Stimulated activated naive CD8-positive, alpha-beta T cell treated with anti-CD3 and anti-CD28 coated beads, Interleukin-15, Interleukin-2, amounts not matched to agents 100 ng/mL and 50 ng/mL, for 24 hours (primary cell): ENCODE data around the gene SRD5A1.
A peak's percentile ranks its signal among the peaks of the same experiment; 100 is the strongest.
"Not testable (repeated sequence)": the region's sequence is repeated elsewhere in the genome, so short reads cannot be mapped to it uniquely, and the experiment has no call there.

ENCODE experiments used
- H3K27ac Mint-ChIP-seq: one replicate; pipeline ENCODE4 v1.8.0; 2021; ENCODE audit warnings: mild to moderate bottlenecking, mixed read lengths
- H3K27me3 Mint-ChIP-seq: one replicate; pipeline ENCODE4 v1.8.0; 2021; ENCODE audit warnings: mixed read lengths
- H3K36me3 Mint-ChIP-seq: one replicate; pipeline ENCODE4 v1.8.0; 2021; ENCODE audit warnings: low read depth, mixed read lengths
- H3K4me1 Mint-ChIP-seq: one replicate; pipeline ENCODE4 v1.8.0; 2021; ENCODE audit warnings: low read depth, mixed read lengths
- H3K4me3 Mint-ChIP-seq: one replicate; pipeline ENCODE4 v1.8.0; 2021; ENCODE audit warnings: mild to moderate bottlenecking, mixed read lengths
- H3K9me3 Mint-ChIP-seq: one replicate; pipeline ENCODE4 v1.8.0; 2021; ENCODE audit warnings: mixed read lengths

The SRD5A1 gene

DNA sequence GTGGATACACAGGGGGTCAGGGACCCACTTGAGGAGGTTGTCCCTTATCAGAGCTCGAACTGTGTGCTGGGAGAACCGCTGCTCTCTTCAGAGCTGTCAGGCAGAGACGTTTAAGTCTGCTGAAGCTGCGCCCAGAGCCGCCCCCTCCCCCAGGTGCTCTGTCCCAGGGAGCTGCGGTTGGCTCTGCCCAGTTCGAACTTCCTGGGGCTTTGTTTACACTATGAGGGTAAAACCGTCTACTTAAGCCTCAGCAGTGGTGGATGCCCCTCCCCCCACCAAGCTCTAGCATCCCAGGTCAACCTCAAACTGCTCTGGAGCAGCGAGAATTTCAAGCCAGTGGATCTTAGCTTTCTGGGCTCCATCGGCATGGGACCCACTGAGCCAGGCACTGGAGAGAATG is 15.9 kb downstream of the SRD5A1 start:
- Mint-ChIP-seq H3K27ac (no peak overlapping the region), H3K4me1 (no peaks in the 10 kb centered on the region), H3K9me3 (no peaks in the 10 kb centered on the region), H3K36me3 (peaks cover 27% of the 10 kb centered on the region), H3K4me3 (no peak overlapping the region), H3K27me3 (no peaks in the 10 kb centered on the region)

GRCh38 chr5:6649681-6650080 is 16.4 kb downstream of the SRD5A1 start:
- no peaks in the 10 kb centered on the region for H3K4me1 Mint-ChIP-seq
- no peak overlapping the region for H3K27ac Mint-ChIP-seq
- no peaks in the 10 kb centered on the region for H3K9me3 Mint-ChIP-seq
- peaks cover 24% of the 10 kb centered on the region for H3K36me3 Mint-ChIP-seq
- H3K27me3 Mint-ChIP-seq = no peaks in the 10 kb centered on the region
- H3K4me3 Mint-ChIP-seq = no peak overlapping the region

DNA sequence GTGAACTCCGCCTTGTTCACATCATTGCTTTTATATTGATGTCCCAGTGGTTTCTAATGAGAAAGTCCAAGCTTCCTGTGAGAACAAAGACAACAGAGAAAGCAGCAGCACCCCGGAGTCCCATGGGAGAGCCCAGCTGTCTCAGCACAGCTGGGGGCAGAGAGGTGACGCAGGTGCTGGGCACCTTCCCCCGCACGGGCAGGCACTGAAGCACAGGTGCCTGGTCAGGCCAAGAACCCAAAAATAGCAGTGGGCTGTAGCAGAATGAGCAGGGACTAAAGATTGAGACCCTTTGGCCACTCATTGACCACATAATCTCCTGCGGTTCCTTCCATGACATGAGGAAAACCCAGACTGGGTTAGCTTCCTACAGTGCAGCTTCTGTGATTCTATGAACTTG is 18.8 kb downstream of the SRD5A1 start:
- Mint-ChIP-seq H3K4me3 (no peak overlapping the region), H3K4me1 (no peaks in the 10 kb centered on the region), H3K9me3 (peaks cover 14% of the 10 kb centered on the region), H3K36me3 (peaks cover 38% of the 10 kb centered on the region), H3K27ac (no peak overlapping the region), H3K27me3 (no peaks in the 10 kb centered on the region)

- Mint-ChIP-seq H3K27me3 (no peaks in the 10 kb centered on the region), H3K4me3 (no peak overlapping the region), H3K36me3 (peaks cover 51% of the 10 kb centered on the region), H3K4me1 (peaks cover 7% of the 10 kb centered on the region), H3K27ac (no peak overlapping the region), H3K9me3 (peaks cover 14% of the 10 kb centered on the region)
Observed at GRCh38 chr5:6655432-6655831, 22.2 kb downstream of the SRD5A1 start.

DNA sequence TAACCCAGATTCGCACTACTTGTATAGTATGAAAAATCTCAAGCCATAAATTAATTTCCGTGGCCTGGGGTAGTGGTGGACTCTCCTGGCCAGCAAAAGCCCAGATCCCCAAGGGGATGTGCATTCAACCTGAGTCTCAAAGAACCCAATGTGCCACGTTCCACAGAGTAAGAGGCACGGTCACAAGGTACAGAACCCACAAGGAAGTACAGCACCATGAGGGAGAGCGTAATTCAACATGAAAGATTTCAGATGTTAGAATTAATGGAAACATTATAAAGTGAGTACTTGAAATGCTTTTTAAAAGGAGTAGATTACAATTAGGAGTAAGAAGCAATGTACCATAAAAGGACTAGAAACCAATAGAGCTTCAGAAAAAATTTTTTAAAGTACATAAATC is 23.4 kb downstream of the SRD5A1 start:
- Mint-ChIP-seq H3K27ac (no peak overlapping the region), H3K9me3 (peaks cover 14% of the 10 kb centered on the region), H3K36me3 (peaks cover 56% of the 10 kb centered on the region), H3K27me3 (no peaks in the 10 kb centered on the region), H3K4me3 (no peak overlapping the region), H3K4me1 (peaks cover 11% of the 10 kb centered on the region)

- Mint-ChIP-seq H3K27ac (peak overlapping the region; percentile 13), H3K27me3 (no peaks in the 10 kb centered on the region), H3K9me3 (peaks cover 14% of the 10 kb centered on the region), H3K4me3 (peak overlapping the region; percentile 23), H3K4me1 (peaks cover 11% of the 10 kb centered on the region), H3K36me3 (peaks cover 50% of the 10 kb centered on the region)
Observed at GRCh38 chr5:6659941-6660684, 26.9 kb downstream of the SRD5A1 start.

GRCh38 chr5:6660688-6661087 is 27.4 kb downstream of the SRD5A1 start:
- Mint-ChIP-seq H3K27me3 (no peaks in the 10 kb centered on the region), H3K9me3 (peaks cover 10% of the 10 kb centered on the region), H3K27ac (peak overlapping the region; percentile 4), H3K4me3 (no peak overlapping the region), H3K36me3 (peaks cover 44% of the 10 kb centered on the region), H3K4me1 (peaks cover 11% of the 10 kb centered on the region)

GRCh38 chr5:6666762-6667161 is 33.5 kb downstream of the SRD5A1 start:
- peaks cover 42% of the 10 kb centered on the region for H3K36me3 Mint-ChIP-seq
- H3K27me3 Mint-ChIP-seq = no peaks in the 10 kb centered on the region
- H3K27ac Mint-ChIP-seq = no peak overlapping the region
- no peaks in the 10 kb centered on the region for H3K9me3 Mint-ChIP-seq
- H3K4me1 Mint-ChIP-seq = no peaks in the 10 kb centered on the region
- no peak overlapping the region for H3K4me3 Mint-ChIP-seq

GRCh38 chr5:6667648-6668047 is 34.4 kb downstream of the SRD5A1 start:
- H3K36me3 Mint-ChIP-seq = peaks cover 38% of the 10 kb centered on the region
- no peak overlapping the region for H3K4me3 Mint-ChIP-seq
- no peak overlapping the region for H3K27ac Mint-ChIP-seq
- no peaks in the 10 kb centered on the region for H3K9me3 Mint-ChIP-seq
- no peaks in the 10 kb centered on the region for H3K4me1 Mint-ChIP-seq
- H3K27me3 Mint-ChIP-seq = no peaks in the 10 kb centered on the region

GRCh38 chr5:6668717-6669116 is 35.5 kb downstream of the SRD5A1 start:
- H3K36me3 Mint-ChIP-seq = peaks cover 44% of the 10 kb centered on the region
- not testable (repeated sequence) for H3K27me3 Mint-ChIP-seq, H3K4me1 Mint-ChIP-seq, H3K9me3 Mint-ChIP-seq, H3K27ac Mint-ChIP-seq, H3K4me3 Mint-ChIP-seq

DNA sequence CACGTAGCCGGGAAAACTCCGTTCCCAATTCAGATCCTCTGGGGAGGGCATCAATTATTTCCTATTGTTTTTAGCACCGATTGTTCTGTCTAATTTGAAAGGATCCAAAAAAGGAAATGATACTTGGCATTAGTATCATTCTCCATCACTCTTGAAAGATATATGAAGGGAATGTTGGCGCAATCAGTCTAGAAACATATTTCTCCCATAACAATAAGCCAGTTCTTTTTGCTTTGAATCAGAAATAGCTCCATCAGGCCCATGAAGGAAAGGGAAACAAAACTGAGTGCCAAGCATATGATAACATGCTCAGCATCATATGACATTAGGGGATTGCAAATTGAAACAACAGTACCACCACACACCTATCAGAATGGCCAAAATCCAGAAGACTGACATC is 39.8 kb downstream of the SRD5A1 start:
- no peak overlapping the region for H3K27ac Mint-ChIP-seq
- no peaks in the 10 kb centered on the region for H3K9me3 Mint-ChIP-seq
- H3K4me3 Mint-ChIP-seq = no peak overlapping the region
- H3K36me3 Mint-ChIP-seq = peaks cover 36% of the 10 kb centered on the region
- H3K4me1 Mint-ChIP-seq = no peaks in the 10 kb centered on the region
- H3K27me3 Mint-ChIP-seq = no peaks in the 10 kb centered on the region

- H3K27ac Mint-ChIP-seq = no peak overlapping the region
- H3K4me1 Mint-ChIP-seq = no peaks in the 10 kb centered on the region
- no peaks in the 10 kb centered on the region for H3K27me3 Mint-ChIP-seq
- no peak overlapping the region for H3K4me3 Mint-ChIP-seq
- no peaks in the 10 kb centered on the region for H3K9me3 Mint-ChIP-seq
- peaks cover 30% of the 10 kb centered on the region for H3K36me3 Mint-ChIP-seq
Observed at GRCh38 chr5:6673963-6674362, 40.7 kb downstream of the SRD5A1 start.

DNA sequence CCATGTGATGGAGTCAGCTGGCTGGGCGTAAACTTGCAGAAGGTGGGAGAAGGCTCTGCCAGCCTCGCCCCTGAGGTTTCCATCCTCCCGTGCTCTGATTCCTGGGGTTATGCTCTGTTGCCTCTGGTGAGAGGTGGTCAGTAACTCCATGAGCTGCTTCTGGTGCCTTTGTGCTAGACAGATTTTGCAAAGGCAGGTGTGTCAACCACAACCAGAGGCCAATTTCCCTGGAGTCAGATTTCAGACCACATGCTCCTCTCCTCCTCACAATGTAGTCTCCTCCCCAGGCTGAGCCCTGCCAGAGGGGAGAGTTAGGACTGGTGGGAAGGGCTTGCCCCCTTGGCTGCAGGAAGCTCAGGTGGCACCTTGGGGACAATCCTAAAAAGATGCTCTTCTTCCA is 41.2 kb downstream of the SRD5A1 start:
- H3K27me3 Mint-ChIP-seq = no peaks in the 10 kb centered on the region
- no peak overlapping the region for H3K4me3 Mint-ChIP-seq
- no peaks in the 10 kb centered on the region for H3K9me3 Mint-ChIP-seq
- peaks cover 26% of the 10 kb centered on the region for H3K36me3 Mint-ChIP-seq
- H3K4me1 Mint-ChIP-seq = no peaks in the 10 kb centered on the region
- no peak overlapping the region for H3K27ac Mint-ChIP-seq

DNA sequence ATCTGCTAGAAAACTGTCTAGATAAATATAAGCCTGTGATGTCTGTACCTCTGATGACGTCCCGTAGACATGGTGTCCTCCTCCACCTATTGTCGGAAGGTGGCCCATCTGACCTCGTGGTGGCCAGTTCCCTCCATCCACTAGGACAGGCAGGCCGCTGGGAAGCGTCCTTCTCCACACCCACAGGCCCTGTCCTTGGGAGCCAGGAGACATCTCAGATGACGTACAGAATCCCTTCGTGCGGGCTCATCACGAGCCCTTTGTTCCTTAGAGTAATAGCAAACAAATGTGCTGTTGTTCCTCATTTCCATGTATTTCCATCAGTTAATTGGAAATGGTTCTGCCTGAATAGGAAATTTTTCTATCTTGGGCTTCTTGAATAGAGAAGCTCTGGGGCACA is 41.6 kb downstream of the SRD5A1 start:
- Mint-ChIP-seq H3K4me3 (no peak overlapping the region), H3K9me3 (no peaks in the 10 kb centered on the region), H3K27me3 (peaks cover 5% of the 10 kb centered on the region), H3K27ac (no peak overlapping the region), H3K36me3 (peaks cover 23% of the 10 kb centered on the region), H3K4me1 (no peaks in the 10 kb centered on the region)

DNA sequence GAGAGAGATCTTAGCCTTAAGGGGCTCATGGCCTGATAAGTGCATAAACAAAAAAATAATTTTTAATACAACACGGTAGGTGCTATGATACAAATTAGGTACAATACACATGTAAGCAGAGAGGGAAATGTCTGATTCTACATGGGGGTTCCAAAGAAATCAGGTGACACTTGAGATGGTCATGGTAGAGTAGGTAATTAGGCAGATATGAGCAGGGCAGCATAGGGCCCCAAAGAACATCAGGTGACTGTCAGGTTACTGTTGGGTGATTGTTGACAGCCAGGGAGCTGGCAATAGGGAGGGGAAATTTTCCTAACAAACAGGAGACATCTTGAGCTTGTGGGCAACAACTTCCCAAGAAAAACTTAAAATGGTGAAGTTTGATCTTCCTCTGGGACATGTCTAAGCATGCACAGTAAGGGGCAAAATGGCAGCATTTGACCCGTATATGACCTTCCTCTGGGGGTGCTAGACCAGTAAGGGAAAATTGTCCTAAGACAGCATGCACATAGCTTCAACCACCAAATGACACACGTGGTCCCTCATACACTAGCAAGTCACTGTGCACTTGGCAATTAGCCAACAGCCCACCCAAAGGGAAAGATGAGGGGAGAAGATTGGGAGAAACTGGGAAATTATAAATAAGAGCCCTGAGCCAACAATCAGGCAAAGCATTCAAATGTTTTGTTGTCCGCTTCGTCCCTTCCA is 42.7 kb downstream of the SRD5A1 start:
- peaks cover 13% of the 10 kb centered on the region for H3K27me3 Mint-ChIP-seq
- no peaks in the 10 kb centered on the region for H3K4me1 Mint-ChIP-seq
- no peaks in the 10 kb centered on the region for H3K9me3 Mint-ChIP-seq
- no peak overlapping the region for H3K27ac Mint-ChIP-seq
- H3K36me3 Mint-ChIP-seq = peaks cover 16% of the 10 kb centered on the region
- no peak overlapping the region for H3K4me3 Mint-ChIP-seq

- Mint-ChIP-seq H3K27ac (no peak overlapping the region), H3K36me3 (peaks cover 11% of the 10 kb centered on the region), H3K27me3 (peaks cover 21% of the 10 kb centered on the region), H3K4me1 (no peaks in the 10 kb centered on the region), H3K9me3 (no peaks in the 10 kb centered on the region), H3K4me3 (no peak overlapping the region)
Observed at GRCh38 chr5:6676702-6677101, 43.5 kb downstream of the SRD5A1 start.
